Stimulated activated naive CD8-positive, alpha-beta T cell treated with anti-CD3 and anti-CD28 coated beads, Interleukin-15, Interleukin-2, amounts not matched to agents 100 ng/mL and 50 ng/mL, for 24 hours (primary cell): Measurements from ENCODE around the gene LRRFIP1.
"Not testable (repeated sequence)": the region's sequence is repeated elsewhere in the genome, so short reads cannot be mapped to it uniquely, and the experiment has no call there.

Source experiments
- H3K27ac Mint-ChIP-seq: one replicate; pipeline ENCODE4 v1.8.0; 2021; ENCODE audit warnings: mild to moderate bottlenecking, mixed read lengths
- H3K27me3 Mint-ChIP-seq: one replicate; pipeline ENCODE4 v1.8.0; 2021; ENCODE audit warnings: mixed read lengths
- H3K36me3 Mint-ChIP-seq: one replicate; pipeline ENCODE4 v1.8.0; 2021; ENCODE audit warnings: low read depth, mixed read lengths
- H3K4me1 Mint-ChIP-seq: one replicate; pipeline ENCODE4 v1.8.0; 2021; ENCODE audit warnings: low read depth, mixed read lengths
- H3K4me3 Mint-ChIP-seq: one replicate; pipeline ENCODE4 v1.8.0; 2021; ENCODE audit warnings: mild to moderate bottlenecking, mixed read lengths
- H3K9me3 Mint-ChIP-seq: one replicate; pipeline ENCODE4 v1.8.0; 2021; ENCODE audit warnings: mixed read lengths

The LRRFIP1 gene

DNA sequence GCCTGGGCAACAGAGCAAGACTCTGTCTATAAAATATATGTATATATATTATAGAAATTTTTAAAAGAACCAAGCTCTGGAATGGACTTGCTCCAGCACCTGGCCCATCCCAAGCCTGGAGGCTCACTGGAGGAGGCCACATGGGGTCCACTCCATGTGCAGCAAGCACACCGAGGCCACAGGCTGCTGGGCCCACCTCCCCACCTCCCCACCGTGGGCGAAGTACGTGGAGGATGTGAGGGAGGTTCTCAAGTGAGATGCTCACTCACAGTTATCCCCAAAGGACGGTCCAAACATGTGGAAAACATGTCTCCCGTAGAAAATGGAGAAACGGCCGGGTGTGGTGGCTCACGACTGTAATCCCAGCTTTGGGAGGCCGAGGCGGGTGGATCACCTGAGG, 23.0 kb upstream of the LRRFIP1 start:
- Mint-ChIP-seq H3K9me3 (no peaks in the 10 kb centered on the region), H3K27me3 (no peaks in the 10 kb centered on the region), H3K4me3 (peak overlapping the region; percentile 33), H3K36me3 (no peaks in the 10 kb centered on the region), H3K27ac (no peak overlapping the region), H3K4me1 (peaks cover 21% of the 10 kb centered on the region)

DNA sequence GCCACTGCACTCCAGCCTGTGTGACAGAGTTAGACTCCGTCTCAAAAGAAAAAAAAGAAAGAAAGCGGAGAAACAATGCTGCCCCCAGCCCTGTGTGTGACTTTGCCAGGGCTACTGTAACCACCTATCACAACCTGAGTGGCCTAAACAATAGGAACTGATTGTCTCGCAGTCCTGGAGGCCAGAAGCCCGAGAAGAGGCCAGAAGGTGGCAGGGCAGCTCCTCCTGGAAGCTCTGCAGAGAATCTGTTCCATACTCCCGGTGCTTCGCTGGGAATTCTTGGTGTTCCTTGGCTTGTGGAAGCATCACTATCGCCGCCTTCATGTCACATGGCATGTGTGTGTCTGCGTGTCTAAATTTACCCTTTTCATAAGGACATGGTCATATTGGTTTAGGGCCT, 22.4 kb upstream of the LRRFIP1 start:
- Mint-ChIP-seq H3K9me3 (no peaks in the 10 kb centered on the region), H3K27me3 (no peaks in the 10 kb centered on the region), H3K27ac (peak overlapping the region; percentile 59), H3K4me3 (no peak overlapping the region), H3K36me3 (no peaks in the 10 kb centered on the region), H3K4me1 (peaks cover 21% of the 10 kb centered on the region)

DNA sequence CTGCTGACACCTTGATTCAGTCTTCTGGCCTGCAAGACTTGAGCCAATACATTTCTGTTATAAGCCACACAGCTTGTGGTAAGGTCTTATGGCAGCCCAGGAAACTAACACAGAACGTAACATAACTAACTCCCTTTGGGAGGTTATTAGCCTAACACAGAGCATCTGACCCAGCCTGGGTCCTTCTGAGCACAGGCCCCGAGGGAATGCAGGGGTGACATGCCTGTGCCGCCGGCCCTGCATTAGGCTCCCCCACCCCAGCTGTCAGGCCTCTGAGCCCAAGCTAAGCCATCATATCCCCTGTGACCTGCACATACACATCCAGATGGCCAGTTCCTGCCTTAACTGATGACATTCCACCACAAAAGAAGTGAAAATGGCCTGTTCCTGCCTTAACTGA, 20.9 kb upstream of the LRRFIP1 start:
- not testable (repeated sequence) for H3K27ac Mint-ChIP-seq, H3K4me3 Mint-ChIP-seq, H3K9me3 Mint-ChIP-seq, H3K27me3 Mint-ChIP-seq, H3K36me3 Mint-ChIP-seq
- H3K4me1 Mint-ChIP-seq = peaks cover 21% of the 10 kb centered on the region

DNA sequence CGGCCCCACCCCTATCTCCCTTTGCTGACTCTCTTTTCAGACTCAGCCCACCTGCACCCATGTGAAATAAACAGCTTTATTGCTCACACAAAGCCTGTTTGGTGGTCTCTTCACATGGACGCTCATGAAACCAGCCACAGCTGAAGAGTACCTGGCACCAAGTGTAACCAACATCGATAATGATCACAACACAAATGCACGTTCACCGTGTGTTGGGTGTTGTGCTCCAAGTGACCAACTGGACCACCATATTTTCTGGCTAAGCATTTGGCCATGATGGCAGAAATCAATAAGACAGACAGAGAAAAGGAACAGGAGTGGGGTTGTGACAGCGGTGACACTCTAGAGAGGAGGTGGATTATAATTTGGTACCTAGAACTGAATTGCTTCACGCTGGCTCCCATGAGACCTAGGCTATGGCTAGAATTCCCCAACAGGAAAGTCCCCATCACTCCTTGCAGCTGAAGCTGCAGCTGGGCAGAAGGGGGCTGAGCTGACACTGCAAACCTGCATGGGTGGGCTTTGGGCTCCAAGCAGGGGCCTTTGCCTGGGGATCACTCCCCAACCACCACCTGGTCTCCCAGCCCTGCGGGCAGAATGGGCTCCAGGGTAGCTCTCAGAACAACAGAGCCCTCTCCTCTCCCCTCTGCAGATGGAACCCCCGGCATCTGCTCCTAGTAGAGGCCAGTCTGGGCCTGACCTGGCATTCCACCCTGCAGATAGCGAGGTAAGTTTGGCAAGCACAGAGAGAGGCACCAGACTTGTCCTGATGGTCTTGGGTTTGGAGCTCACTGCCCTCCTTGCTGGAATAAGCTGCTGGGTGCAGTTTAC, 14.6 kb upstream of the LRRFIP1 start:
- H3K4me3 Mint-ChIP-seq = no peak overlapping the region
- no peaks in the 10 kb centered on the region for H3K36me3 Mint-ChIP-seq
- H3K9me3 Mint-ChIP-seq = no peaks in the 10 kb centered on the region
- H3K4me1 Mint-ChIP-seq = peaks cover 18% of the 10 kb centered on the region
- H3K27ac Mint-ChIP-seq = no peak overlapping the region
- no peaks in the 10 kb centered on the region for H3K27me3 Mint-ChIP-seq

DNA sequence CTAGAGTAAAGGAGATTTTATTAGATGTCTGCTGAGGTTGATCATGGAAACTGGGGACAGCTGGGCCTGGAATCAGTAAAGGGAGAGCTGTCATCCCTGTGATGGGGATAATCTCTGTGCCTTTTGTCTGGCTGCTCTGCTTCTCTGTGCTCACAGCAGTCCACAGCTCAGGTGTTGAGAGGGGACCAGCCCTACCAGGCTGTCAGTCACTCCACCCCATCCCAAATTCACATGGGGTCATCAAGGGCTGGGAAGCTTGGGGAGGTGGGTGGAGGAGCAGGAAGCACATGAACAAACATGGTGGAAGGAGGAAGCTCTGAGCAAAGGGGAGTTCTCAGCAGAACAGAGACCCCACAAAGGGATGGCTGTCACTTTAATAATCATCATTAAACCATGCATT, 13.7 kb upstream of the LRRFIP1 start:
- no peaks in the 10 kb centered on the region for H3K9me3 Mint-ChIP-seq
- H3K27ac Mint-ChIP-seq = no peak overlapping the region
- H3K36me3 Mint-ChIP-seq = no peaks in the 10 kb centered on the region
- H3K4me3 Mint-ChIP-seq = no peak overlapping the region
- H3K4me1 Mint-ChIP-seq = peaks cover 28% of the 10 kb centered on the region
- H3K27me3 Mint-ChIP-seq = no peaks in the 10 kb centered on the region

DNA sequence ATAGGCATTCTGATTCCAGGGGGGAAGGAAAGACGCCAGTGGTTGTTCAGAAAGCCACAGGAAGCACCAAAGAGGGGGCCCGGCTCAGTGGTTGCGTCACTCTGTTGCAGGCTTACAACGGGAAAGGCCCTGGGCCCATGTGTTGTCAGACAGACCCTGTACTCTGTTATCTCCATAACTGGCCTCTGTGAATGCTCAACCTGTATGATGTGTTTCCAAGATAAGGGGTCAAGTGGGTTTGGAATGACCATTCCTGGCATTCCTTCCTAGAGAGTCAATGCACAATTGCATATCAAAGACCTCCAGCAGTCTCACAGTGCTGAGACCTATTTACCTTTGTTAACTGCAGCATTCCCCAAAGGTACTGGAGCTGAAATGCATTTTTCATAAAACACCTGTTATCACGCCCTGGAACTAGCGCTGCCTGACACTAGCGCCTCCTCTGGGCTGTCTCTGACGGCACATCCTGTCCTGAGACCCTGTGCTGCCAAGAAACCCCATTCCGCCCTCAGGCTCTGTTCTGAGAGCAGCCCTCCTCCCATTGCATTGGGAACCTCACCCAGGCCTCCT, 13.2 kb upstream of the LRRFIP1 start:
- Mint-ChIP-seq H3K36me3 (no peaks in the 10 kb centered on the region), H3K27me3 (no peaks in the 10 kb centered on the region), H3K4me3 (no peak overlapping the region), H3K27ac (no peak overlapping the region), H3K9me3 (no peaks in the 10 kb centered on the region), H3K4me1 (peaks cover 29% of the 10 kb centered on the region)

DNA sequence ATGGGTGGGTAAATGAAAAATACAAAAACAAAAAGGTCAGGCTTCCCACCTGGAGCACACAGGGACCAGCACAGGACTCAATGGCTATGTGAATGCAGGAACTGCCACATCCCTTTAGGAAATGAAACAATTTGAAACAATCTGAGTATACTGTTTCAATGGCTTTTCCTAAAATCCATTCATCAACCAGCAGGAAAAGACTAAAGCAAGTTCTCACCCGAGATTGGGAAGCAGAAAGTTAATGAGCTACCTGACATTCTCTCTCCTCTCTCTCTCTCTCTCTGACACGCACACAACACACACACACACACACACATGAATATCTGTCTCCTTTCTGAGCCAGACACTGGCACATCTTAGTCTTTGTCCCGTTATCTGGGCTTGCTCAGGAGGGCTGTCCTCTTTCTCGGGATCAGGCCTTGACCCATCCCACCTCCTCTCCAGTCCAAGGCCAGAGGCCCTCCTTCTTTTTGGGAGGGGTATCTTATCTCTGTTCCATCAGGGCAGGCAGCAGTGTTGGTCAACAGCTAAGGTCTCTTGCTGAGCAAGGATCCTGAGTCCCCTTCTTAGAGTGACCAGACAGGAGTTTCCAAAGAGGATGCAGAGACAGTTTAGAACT, 11.6 kb upstream of the LRRFIP1 start:
- Mint-ChIP-seq H3K4me1 (peaks cover 29% of the 10 kb centered on the region), H3K27ac (no peak overlapping the region), H3K27me3 (no peaks in the 10 kb centered on the region), H3K36me3 (no peaks in the 10 kb centered on the region), H3K4me3 (no peak overlapping the region), H3K9me3 (no peaks in the 10 kb centered on the region)

DNA sequence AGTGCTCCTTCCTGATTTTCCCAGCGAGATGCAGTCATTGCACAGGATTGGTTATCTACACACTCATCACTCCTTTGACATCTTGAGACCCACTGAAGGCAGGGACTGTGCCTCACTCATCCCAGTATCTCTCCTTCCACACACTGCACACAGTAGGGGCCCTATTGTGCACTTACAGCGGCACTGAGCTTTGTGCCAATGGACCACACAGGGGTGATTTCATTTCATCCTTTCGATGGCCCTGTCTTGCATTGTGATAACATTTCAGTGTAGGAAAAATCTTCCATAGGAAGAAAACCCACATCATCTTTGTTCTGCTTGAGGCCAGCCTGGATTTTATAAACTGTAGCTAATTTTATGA, 11.0 kb upstream of the LRRFIP1 start:
- Mint-ChIP-seq H3K9me3 (no peaks in the 10 kb centered on the region), H3K27me3 (no peaks in the 10 kb centered on the region), H3K4me1 (peaks cover 29% of the 10 kb centered on the region), H3K27ac (no peak overlapping the region), H3K36me3 (no peaks in the 10 kb centered on the region), H3K4me3 (no peak overlapping the region)

DNA sequence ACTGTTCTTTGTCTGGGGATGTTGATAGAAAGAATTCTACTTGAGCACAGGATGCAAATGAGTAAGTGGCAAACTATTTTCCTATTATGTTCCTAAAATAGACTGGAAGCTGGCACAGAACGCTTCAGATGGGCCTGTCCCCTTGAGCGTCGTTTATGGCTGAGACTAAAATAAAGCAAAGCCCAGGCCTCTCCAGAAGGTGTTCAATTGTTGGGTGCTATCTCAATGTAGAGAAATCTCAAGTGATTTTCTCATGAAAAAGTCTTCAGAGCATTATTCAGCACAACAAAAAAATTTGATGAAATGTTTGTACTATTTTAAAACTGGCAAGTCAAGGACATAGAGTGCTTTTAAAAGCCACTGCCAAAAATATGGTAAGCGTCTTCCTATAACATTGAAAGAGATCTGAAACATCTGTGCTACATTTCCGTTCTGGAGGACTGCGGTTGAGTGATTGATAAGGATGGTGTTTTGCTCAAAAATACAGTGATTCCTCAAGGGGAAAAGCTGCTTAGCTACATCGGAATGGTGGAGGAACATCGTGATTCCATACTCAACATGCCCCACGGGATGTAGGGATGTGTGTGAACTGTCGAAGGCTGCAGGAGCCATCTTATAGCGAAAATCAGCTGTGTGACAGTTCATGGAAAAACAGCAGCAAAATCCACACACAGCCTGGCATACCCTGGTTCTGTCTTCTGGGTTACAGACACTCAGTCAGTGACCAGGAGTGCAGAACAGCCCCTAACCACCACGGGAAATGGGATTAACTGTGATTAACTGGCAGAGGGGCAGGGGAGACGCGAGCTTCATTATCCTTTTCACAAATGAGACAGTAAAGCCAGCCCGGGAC, 10.4 kb upstream of the LRRFIP1 start:
- no peaks in the 10 kb centered on the region for H3K36me3 Mint-ChIP-seq
- peaks cover 29% of the 10 kb centered on the region for H3K4me1 Mint-ChIP-seq
- H3K27ac Mint-ChIP-seq = no peak overlapping the region
- H3K27me3 Mint-ChIP-seq = no peaks in the 10 kb centered on the region
- no peak overlapping the region for H3K4me3 Mint-ChIP-seq
- H3K9me3 Mint-ChIP-seq = no peaks in the 10 kb centered on the region

DNA sequence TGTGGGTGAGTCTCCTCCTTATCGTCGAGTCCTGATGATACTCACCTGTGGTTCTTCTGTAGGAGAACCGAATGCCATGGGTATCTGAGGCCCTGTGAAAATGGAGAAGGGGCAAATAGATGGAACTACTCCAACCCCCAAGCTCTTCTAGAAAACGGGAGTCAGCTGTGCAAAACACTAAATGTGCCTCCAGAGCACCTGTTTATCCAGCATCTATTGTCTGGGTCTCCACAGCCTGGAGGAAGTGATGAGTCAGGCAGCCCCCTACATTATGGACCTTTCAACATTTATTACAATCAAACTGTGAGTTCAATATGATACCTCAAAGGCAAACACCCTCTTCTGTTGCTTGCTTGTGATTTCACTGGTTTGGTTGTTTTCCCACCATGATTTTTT, 9.8 kb upstream of the LRRFIP1 start:
- Mint-ChIP-seq H3K4me3 (no peak overlapping the region), H3K36me3 (no peaks in the 10 kb centered on the region), H3K4me1 (peaks cover 29% of the 10 kb centered on the region), H3K9me3 (no peaks in the 10 kb centered on the region), H3K27me3 (no peaks in the 10 kb centered on the region), H3K27ac (no peak overlapping the region)

DNA sequence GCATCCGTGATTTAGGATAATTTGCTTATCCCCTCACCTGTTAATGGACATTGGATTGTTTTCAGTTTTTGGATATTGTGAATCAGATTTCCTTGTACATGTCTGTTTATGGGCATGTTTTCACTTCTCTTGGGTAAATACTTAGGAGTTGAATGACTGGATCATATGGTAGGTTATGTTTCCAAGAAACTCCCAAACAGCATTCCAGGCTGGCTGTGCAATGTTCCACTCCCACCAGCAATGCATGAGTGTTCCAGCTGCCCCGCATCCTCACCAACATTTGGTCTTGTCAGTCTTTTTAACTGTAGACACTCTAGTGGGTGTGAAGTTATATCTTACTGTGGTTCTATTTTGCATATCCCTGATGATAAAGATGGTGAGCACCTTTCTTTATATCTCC, 8.9 kb upstream of the LRRFIP1 start:
- Mint-ChIP-seq H3K27ac (no peak overlapping the region), H3K4me3 (no peak overlapping the region), H3K4me1 (peaks cover 29% of the 10 kb centered on the region), H3K36me3 (no peaks in the 10 kb centered on the region), H3K27me3 (no peaks in the 10 kb centered on the region), H3K9me3 (no peaks in the 10 kb centered on the region)

DNA sequence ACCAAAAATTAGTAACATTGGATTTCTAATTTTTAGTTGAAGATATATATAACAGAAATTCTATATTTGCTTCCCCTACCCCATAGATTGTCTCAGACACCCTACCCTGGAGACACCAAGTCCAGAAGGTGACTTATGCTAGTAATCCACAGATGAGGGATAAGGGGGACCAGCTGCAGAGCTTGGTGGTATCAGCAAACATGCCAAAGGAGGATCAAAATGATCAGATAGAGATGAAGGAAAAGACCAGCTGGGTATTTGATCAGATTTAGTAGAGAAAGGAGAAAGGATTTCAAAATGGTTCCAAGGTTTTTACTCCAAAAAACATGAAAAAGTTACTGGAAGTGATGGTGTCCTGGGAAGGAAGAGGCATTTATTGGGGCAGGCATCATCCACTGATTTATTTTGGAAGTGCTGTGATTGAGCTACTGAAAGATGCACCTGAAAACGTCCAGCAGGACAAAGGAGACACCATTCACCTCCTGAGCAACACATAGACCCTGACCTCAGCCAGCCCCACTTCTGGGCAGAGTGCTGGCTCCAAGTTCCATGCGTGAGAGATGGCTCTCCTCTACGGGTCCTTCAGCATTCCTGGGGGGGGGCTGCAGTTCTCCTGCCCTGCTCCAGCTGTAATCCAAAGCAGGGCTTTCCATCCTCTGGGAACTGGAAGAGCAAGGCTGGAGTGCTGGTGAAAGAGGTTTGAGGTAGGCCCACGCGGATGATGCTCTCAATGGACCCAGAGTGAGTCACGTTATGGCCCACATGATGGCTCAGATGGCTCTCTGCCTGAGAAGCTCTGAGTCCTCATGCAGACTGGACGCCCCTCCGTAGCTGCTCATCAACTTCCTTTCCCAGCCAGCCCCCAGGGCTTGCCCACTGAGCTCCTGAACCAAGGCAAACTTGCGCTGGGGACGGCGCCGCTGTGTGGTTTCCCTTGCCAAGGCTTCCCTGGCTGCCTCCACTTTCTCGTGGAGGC, 3.7 kb upstream of the LRRFIP1 start:
- Mint-ChIP-seq H3K36me3 (no peaks in the 10 kb centered on the region), H3K27me3 (peaks cover 25% of the 10 kb centered on the region), H3K4me1 (peaks cover 12% of the 10 kb centered on the region), H3K27ac (no peak overlapping the region), H3K9me3 (no peaks in the 10 kb centered on the region), H3K4me3 (no peak overlapping the region)

DNA sequence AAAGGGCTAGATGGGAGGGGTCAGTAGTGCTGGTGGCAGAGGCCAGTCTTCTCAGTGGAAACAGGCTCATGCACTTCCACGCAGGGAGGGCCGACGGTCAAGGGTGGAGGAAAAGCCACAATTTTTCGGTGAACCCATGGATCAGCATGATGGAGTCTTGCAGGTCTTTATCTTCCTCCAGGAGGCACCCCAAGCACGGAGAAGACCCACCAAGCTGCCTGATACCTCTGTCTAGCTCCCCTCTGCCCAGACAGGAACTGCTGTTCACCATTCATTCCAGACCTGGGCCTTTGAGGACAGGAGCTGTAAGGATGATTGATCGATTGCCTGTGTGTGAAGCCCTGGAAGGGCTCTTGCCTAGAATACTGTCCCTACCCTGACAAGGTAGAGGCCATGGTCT, 2.8 kb upstream of the LRRFIP1 start:
- peaks cover 30% of the 10 kb centered on the region for H3K27me3 Mint-ChIP-seq
- H3K4me3 Mint-ChIP-seq = no peak overlapping the region
- H3K36me3 Mint-ChIP-seq = no peaks in the 10 kb centered on the region
- no peak overlapping the region for H3K27ac Mint-ChIP-seq
- no peaks in the 10 kb centered on the region for H3K9me3 Mint-ChIP-seq
- H3K4me1 Mint-ChIP-seq = peaks cover 11% of the 10 kb centered on the region

DNA sequence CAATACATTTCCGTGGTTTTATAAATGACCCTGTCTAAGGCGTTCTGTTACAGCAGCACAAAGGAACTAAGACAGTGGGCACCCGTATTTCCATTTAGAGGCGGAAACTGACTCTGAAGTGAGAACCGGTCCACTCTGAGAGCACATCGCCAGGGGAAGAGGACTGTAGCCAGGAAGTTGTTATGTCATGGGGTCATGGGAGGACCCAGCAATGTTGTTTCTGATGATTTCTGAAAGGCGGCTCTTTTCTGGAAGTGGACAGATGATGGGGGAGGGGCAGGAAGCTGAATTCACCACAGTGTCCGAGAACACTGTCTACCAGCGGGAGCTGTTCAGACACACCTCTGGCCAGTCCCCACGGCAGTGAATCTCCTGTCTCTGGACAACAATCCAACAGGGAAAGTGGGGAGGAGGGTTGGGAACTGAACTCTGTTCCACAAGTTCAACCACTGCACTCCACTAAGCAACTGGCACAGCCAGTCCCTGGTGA, 2.1 kb upstream of the LRRFIP1 start:
- no peak overlapping the region for H3K4me3 Mint-ChIP-seq
- H3K27me3 Mint-ChIP-seq = peaks cover 37% of the 10 kb centered on the region
- H3K36me3 Mint-ChIP-seq = no peaks in the 10 kb centered on the region
- H3K9me3 Mint-ChIP-seq = no peaks in the 10 kb centered on the region
- peaks cover 18% of the 10 kb centered on the region for H3K4me1 Mint-ChIP-seq
- no peak overlapping the region for H3K27ac Mint-ChIP-seq
